T follicular helper cell (primary cell): ENCODE data around the gene BTBD16.

ENCODE experiments used
- DNase-seq: peaks from one replicate; pipeline ENCODE4 v3.0.0-alpha.2; 2020; ENCODE audit warnings: low read depth
- total RNA-seq, 2 experiments: gene quantifications; one replicate each; lab custom pipeline; 2026; lab: John Stamatoyannopoulos, UW

The BTBD16 gene
- total RNA-seq: 0 reads per million in 2 experiments

DNA sequence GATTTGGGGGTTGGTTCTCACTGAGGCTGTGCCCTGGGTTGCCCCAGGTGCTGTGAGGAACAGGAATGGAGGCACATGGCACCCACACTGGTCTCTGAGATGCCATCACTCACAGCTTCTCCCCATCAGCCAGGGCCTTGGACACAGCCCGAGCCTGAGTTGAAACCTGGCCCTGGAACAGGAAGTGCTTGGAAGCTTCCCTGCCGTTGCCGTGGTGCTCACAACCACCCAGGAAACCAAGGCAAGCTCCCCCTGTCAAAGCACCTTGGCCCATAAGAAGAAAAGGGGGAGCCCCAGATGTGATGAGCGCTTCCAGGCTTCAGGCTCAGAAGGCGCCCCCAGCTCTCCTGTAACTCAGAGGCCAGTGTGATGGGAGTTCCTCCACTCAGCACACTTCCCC lies at the start of gene BTBD16:
Gene BTBD16 (plus strand): TSS at position 221 of the 400 bp plus-strand sequence. CDS start 3,786 bp downstream, outside the sequence.
- DNase-seq: no peak

DNA sequence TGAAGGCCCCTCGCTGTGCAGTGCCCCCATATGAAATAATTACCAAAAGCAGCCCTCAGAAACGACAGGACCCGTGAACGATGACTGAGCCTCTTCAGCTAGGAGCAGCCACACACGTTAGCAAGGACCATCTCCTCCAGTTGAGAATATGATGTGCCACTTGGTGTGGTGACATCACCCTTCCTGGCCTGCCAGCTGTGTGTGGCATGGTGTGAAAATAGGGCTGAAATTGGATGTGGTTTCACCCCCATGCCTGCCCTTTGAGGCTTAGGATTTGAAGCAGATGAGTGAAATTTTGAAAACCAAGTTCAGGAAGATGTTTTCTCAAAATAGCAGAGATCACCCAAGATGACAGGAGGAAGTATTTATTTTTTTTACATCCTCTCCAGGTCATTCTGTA lies 49.1 kb upstream of the BTBD16 start:
- no peak for DNase-seq

DNA sequence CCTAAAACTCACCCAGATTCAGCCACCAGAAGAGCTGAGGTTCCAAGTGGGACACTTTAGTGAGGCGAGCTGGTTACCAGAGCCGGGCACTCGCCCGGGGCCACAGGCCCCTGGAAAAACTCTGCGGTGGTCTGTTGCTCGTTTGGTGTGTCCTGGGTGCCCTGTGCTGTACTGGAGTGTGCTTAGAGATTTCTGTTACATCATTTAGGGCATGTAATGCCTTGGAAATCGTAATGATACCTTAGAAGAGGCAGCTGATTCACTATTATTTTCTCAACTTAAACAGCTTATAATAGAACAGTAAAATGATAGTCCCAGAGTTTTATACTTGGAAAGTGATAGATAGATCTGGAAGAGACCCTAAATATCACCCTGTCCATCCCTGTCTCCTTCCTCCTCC lies 48.5 kb upstream of the BTBD16 start:
- no peak for DNase-seq

DNA sequence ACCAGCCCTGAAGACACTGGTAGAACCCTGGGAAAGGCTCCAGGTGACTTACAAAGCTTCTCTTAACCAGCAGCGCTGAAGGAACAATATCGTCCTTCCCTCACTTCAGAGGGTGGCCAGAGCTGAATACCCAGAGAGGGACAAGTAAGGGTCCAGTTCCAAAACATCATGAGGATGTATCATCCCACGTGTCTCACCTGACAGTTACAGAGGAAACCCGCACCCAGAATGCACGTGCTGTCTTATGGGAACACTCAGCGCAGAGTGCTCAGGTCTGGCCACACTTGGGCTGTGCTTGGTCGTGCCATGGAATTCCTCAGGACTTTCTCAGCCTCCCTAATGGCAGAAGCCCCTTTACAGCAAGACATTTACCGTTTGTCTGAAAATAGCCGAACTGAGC lies 46.9 kb upstream of the BTBD16 start:
- DNase-seq: no peak

DNA sequence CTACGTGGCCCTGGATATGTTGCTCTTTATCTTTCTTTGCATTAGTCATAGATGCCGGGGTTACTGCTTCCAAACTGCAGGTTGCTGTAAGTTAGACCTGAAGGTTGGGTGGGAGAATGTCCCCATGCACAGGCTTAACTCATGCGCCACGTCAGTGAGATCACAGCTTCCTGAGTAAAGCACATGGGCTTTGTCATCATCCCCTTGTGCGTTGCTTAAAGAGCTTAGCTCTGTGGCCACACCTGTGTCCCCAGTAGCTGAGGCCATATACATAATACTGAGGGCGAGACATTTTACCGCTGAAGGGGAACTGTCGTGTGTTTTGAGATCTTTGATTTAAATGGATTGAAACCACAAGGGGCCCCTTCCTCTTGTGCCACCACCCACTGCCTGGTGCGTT lies 45.8 kb upstream of the BTBD16 start:
- no peak for DNase-seq

DNA sequence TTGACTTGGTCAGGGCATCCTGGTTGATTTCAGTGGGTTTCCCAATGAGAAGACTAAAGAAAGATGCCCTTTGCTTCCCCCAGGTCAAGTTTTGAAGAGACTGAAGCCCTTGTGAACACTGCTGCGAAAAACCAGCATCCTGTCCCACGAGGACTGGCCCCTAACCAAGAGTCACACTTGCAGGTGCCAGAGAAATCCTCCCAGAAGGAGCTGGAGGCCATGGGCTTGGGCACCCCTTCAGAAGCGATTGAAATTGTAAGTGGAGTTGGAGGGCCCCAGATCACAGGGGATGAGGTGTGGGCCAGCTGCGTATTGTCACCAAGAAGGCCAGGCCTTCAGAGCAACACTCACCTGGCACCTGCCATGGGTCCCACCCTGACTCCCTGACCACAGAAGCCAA lies 43.3 kb upstream of the BTBD16 start:
- no peak for DNase-seq

DNA sequence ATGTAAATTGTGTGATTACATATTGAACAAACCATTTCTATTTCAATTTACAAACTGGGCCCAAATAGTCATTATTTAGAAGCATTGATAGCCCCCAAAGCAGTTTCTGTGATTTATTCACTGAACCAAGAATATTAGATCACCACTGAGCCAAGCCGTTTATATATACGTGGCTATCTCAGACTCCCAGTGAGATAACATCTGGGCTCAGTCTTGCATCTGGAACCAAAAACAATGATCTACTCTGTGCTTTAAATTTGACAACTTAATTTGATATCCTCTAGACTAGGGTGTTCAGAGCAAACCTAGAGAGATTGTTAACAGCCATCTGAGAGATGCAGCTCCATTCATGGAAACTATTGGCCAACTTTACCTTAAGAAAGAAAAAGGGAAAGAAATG lies 41.4 kb upstream of the BTBD16 start:
- no peak for DNase-seq

DNA sequence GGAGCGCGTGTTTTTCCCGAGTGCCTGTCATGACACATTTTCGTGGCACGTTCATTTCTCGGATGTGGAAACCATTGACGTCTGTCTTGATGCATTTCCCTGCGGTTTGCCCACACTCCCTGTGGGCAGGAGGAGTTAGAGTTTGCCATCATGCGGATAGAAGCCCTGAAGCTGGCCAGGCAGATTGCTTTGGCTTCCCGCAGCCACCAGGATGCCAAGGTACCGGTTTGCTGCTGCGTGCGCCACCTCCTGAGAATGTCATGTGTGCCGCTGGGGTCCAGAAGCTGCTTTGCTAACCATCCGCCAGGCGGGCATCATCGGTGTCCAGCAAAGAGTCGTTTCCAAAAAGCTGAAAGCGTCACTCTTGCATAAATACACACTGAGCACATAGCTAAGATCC lies 40.9 kb upstream of the BTBD16 start:
- no peak for DNase-seq

DNA sequence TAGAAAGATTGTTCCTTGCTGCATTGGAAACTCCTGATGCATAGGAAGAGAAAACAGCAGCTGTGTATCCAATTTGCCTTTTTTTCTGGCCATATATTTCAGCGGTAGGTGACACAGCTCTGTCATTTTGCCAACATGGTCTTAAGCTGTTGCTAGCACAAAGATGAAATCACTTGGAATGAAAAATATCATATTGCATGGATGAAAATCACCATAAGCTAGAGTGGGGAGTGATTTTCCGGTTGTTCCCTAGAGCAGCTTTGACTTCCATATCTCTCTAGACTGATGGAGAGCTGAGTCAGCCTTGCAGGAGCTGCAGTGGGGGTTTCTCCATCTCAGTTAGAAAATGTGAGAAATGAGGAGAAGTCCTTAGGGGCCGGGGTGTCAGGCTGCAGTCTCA lies 38.3 kb upstream of the BTBD16 start:
- no peak for DNase-seq

DNA sequence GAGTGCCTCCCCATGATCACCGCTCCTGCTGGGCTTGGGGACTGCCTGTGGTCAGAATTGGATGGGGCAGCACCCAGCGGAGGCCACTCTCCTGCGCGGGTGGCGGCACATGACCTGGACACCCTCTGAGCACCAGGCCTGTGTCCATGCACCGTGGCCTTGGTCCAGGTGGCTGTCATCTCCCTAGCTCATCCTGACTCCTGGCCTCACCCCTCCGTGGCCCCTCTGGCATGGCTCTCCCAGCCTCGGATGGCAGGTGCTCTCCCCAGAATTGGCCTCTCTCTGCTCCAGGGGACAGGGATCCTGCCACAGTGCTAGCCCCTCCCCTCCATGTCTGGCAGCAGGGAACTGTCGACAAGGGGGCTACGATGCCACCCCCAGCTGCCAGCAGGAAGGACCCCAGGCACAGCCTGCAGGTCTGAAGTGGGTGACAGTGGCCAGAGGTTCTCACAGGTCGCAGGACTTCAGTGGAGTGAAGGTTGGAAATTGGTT lies 37.2 kb upstream of the BTBD16 start:
- DNase-seq: no peak

DNA sequence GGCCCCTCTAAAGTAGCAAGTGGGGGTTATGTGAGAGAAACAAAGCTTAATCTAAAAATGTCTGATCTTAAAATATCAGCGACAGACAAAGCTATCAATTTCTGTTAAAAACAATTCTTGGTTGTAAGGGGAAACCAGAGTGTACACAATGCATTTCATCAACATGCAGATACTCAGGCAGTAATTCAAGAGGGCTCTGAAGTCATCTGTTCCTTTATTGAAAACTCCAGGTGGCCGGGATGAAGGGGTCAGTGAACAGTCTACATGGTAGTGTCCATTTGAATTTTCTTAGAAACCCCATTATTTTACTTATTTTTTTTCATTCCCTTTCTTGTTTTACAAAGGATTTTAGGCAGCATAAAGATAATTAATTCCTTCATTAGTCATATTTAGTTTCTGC lies 36.7 kb upstream of the BTBD16 start:
- no peak for DNase-seq

DNA sequence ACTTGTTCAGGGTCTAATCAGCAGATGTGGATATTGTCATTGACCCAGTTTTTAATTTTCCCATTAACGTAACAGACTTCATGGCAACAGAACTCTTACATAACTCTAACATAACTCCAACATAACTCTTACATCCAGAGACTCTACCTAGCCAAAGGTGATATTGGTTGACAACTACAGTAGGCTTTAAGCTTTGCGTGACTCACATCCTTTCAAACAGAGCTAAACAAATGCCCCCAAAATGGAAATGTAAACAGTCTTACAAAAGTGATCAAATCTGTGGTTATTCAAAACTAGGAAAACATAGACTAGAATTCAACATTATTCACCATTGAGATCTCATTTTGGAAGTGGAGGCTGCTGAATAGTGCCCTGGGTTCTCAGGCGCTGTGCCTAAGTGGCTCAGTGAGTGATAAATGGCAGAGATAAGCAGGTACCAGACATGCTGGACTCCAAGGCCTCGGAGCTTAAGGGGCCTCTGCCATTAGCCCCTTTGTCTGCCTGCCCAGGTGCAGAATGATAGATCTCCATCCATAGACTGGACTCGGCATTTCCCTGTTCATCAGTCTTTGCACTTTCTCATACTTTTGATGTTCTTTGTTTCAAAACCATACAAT lies 34.3 kb upstream of the BTBD16 start:
- DNase-seq: no peak

DNA sequence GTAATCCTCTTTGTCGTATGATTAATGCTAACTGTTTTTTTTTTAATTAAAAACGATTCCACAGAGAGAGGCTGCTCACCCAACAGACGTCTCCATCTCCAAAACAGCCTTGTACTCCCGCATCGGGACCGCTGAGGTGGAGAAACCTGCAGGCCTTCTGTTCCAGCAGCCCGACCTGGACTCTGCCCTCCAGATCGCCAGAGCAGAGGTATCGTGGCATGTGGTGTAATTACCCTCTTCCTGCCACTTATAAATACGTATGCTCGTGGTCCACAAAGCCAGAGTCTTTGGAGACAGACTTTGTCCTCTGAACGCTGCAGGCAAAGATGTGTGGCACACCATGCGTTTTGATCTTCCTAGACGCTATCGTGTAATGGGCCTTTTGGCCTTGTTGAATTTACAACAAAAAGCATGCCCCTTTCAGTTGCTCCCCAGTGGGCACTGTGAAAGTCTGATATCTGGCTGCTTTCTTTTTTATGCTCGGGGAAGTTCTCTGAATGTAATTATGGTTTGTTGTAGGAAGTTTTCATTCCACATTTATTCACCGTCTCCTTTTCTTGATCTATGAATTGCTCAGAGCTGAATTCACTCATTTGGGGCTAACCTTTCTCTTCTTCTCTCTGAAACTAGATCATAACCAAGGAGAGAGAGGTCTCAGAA lies 33.6 kb upstream of the BTBD16 start:
- no peak for DNase-seq

DNA sequence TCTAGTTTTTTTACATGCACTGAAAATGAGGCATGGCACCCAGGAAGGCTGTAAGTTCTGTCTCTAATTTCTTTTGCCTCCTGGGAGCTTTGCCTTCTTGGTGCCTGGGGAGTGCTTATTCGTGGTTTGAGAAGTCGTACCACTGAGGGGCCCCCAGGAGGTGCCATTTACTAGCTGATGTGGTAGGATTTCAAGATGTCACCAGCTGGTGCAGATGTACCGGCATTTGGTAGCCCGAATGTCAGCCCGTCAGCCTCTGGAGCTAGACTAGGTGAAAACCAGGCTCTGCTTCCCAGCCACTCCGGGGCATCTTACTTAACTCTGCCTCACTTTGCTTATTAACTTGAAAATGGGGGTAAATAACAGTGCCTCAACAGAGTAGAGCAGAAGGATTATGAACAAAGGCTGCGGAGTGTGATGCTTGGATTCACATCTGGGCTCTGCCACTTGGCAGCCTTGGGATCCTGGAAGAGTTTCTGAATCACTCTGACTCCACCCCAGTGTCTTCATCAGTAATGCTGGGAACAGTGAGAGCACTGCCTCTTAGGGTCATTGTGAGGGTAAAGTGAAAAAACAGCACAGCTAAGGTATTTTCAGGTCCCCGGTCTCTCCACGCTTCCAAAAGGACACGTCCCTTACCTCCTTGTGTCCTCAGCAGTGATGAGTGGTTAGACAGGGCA lies 31.4 kb upstream of the BTBD16 start:
- DNase-seq: no peak

DNA sequence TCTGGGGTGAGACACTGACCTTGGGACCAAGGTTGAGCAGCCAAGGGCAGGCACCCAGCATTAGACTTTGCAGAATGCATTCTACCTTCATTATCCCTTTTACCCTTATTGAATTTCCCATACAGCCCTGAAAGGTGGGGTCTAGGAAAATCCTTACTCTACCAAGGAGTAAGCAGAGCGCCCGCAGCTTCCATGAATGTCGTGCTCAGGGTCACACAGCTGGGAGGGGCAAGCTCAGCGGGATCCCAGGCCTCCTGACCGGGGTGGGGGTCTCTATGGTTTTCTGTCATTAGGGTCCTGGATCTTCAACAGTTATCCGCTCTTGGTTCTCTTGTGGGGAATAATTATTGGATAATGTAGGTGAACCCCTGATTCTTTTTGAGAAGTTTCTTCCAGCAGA lies 30.7 kb upstream of the BTBD16 start:
- no peak for DNase-seq

DNA sequence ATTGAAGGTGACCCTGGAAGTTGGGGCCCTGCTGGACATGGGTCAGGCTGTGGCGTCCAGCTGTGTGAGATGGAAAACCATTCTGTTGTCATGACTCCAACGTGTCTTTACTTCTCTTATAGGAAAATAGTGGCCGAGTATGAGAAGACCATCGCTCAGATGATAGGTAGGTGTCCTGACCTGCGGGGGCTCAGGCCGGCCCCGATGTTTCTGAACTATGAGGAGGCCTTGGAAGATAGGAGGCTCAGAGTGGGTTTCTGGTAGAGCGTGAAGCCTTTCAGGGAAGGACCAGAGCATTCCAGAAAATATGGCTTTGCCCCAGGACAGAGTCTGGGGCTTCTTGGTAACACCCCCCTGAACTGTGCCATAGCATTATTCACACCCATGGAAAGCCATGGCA lies 29.3 kb upstream of the BTBD16 start:
- no peak for DNase-seq

DNA sequence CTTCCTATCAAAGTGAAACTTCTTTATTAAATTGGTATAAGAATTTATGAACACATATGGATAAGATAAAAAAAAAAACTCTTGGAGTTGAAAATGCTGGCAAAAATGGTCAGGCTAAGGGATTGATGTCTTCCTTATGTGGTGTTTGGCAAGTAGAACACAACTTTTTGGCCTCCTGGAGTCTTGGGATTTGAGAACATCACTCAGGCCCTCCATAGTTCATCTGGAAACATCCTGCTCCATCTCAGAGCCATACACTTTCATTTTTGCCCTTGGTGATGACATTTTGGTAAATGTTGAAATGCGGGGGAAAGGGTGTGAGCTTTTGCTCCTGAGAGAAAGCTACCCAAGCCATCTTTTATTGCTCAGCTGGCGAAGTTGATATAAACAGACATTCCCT lies 27.5 kb upstream of the BTBD16 start:
- no peak for DNase-seq

DNA sequence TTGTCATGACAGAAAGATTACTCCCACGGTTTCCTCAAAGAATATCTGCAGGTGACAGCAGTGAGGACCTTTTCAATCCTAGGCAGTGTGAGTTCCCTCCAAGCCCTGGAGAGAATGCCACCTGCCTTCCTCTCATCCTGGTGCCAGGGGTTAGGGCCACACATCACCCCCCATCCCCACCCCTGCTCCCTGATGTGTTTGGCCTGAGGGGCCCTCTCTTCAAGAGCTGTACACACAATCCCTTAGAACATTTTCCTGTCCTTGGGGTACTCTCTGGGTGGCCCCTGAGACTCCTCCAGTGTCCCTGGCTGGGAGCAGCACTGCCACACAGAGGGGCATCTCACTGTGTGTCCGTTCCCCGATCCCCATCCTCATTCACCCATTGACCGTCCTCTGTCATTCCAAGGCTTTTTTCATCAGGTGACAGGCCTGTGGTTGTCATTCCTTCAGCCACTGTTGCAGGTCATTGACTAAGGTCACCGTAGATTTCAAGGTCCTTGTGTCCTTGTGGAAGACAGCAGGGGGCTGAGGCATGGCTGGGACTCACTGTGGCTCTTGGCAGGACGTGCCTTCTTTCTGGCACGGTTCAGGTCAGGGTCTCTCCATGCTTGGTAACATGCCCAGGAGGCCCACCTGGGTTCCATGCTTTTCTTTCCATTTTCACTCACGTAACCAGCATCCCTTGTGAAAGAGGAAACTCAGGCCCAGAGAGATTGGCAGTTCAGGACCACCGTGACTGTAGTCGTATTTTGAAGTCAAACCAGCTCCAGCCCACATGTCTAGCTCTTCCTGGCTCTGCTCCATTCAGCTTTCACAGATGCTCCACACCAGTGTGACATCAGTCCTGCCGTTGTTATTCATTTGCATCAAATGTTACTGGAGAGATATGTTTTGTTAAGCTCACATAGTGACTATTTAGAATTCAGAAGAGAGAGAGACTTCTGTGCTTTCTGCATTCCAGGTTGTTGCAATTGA lies 26.8 kb upstream of the BTBD16 start:
- no peak for DNase-seq

DNA sequence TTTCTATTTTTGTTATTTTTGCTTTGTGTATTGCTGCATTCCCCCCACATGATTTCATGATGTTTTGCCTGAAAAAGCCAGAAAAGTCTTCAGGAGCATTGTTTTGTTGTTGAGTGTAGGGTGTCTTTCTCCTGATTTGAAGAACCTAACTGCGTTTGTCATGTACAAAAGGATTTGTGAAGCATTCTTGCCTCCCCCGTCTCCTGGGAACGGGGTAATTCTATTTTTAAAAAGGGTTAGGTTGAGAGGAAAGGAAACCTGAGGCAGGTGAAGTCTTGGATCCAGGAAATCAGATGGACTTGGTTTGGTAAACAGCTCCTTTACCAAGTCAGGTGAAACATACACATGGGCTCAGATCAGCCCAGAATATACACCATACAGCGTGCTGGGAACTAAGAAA lies 26.0 kb upstream of the BTBD16 start:
- DNase-seq: no peak

DNA sequence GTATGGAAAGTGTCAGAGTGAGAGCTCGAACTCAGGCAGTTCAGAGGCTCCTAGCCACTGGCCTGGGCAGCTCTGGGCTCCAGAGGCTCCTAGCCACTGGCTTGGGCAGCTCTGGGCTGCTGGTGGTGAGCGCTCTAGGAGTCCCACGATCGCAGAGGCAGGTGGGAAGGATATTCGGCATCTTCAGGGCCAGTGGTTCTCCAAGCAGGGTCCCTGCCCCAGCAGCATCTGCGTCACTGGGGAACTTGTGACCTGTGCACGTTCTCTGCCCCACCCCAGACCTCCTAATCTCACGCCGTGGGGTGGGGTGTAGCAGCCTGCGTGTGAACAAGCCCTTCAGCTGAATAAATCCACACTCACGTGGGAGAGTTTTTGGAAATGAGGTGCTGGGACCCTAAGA lies 25.2 kb upstream of the BTBD16 start:
- DNase-seq: no peak

DNA sequence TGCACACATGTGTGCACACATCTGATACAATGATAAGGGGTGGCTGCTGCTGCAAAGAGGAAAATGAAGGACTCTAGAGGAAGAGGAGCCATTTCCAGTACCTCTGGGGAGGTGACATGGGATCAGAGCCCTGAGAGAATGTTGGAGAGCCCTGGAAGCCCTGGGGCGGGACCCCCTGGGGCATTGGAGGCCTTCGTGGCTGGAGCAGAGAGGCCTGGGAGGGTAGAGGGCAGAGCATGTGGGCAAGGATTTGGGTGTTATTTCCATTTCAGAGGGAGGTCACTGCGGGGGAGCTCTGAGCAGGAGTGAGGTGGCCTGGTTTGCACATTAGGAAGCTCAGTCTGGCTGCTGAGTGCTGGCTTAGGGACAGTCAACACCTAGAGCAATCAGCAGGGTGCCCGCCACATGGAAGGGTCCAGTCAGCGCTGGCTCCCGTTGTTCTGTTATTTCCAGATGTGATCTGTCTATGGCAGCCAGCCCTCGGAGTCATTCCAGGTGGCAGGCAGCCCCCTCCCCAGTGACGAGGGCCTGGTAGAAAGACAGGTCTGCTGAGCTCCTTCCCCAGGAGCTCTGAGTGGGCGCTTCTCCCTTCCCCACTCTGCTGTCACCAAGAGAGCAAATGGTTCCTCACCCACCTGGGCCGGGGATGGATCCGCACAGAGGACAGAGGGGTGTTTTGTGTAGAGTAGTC lies 24.1 kb upstream of the BTBD16 start:
- no peak for DNase-seq
